ENCODE measurements around the gene ZNF205. TPM values are rescaled to one million over a fixed set of nuclear protein-coding genes. Genes with fewer than 3 reads are reported as not detected.

The ZNF205 gene
- total and polyA plus RNA-seq, 2 experiments from 2014 or later: 16.6 to 29.1 TPM

- Histone ChIP-seq H2AFZ (no peak overlapping the region), H4K20me1 (replicated peaks; ENCODE audit: insufficient read depth) (no peaks in the 10 kb centered on the region), H3K4me3 (no peak overlapping the region), H3K4me2 (no peak overlapping the region), H3K9me2 (ENCODE audit: insufficient read depth) (no peaks in the 10 kb centered on the region), H3F3A (replicated peaks; ENCODE audit: low read depth) (peaks cover 14% of the 10 kb centered on the region; the same call in 1 of the 2 replicates), H3K27me3 (ENCODE audit: insufficient read depth) (peaks cover 11% of the 10 kb centered on the region), H3K79me2 (replicated peaks; ENCODE audit: insufficient read depth) (no peaks in the 10 kb centered on the region), H3K4me1 (ENCODE audit: insufficient read depth) (no peaks in the 10 kb centered on the region; the same call in 1 of the 2 replicates), H3K36me3 (ENCODE audit: insufficient read depth) (no peaks in the 10 kb centered on the region), H3K27ac (ENCODE audit: low read depth) (no peak overlapping the region)
- TF ChIP-seq CREB1 (CRISPR knock-in tag; IDR thresholded peaks at IDR 0.05; ENCODE audit: low read depth): no peak
- TF ChIP-seq JUNB (IDR thresholded peaks at IDR 0.05; ENCODE audit: unreplicated experiment): no peak
- no peak for TF ChIP-seq STAT1 (IDR thresholded peaks at IDR 0.05; ENCODE audit: unreplicated experiment)
- no peak for TF ChIP-seq NANOG (IDR thresholded peaks at IDR 0.05; ENCODE audit: borderline replicate concordance)
- TF ChIP-seq ZNF331 (CRISPR knock-in tag; IDR thresholded peaks at IDR 0.05; ENCODE audit: low read depth): no peak
- TF ChIP-seq CTCF (conservative IDR thresholded peaks at IDR 0.05; ENCODE audit: low read depth in 2 of 2): no peak
- no peak for TF ChIP-seq ETS1 (IDR thresholded peaks at IDR 0.05)
- TF ChIP-seq ZNF114 (CRISPR knock-in tag; IDR thresholded peaks at IDR 0.05): no peak
- TF ChIP-seq POLR2AphosphoS5 (IDR thresholded peaks at IDR 0.05; ENCODE audit: low read depth): no peak
- no peak for TF ChIP-seq REST (IDR thresholded peaks at IDR 0.05; ENCODE audit: unreplicated experiment)
- no peak for TF ChIP-seq EZH2phosphoT487 (IDR thresholded peaks at IDR 0.05; ENCODE audit: unreplicated experiment)
- TF ChIP-seq EZH2 (IDR thresholded peaks at IDR 0.05; ENCODE audit: low read depth, unreplicated experiment): no peak
- no peak for TF ChIP-seq ZNF462 (CRISPR knock-in tag; IDR thresholded peaks at IDR 0.05)
- DNase-seq (ENCODE audit: low spot score) (no peak), ATAC-seq (no peak)
- H3K9me3 Mint-ChIP-seq: peaks cover 34% of the 10 kb centered on the region
- H3K27ac Mint-ChIP-seq: no peak overlapping the region
- peaks cover 2% of the 10 kb centered on the region; the same call in 1 of the 3 replicates for H3K4me1 Mint-ChIP-seq
- peak overlapping the region; percentile 41; the same call in 1 of the 3 replicates for H3K4me3 Mint-ChIP-seq
- peaks cover 8% of the 10 kb centered on the region; the same call in 2 of the 3 replicates for H3K36me3 Mint-ChIP-seq (ENCODE audit: low read depth)
- peaks cover 41% of the 10 kb centered on the region for H3K27me3 Mint-ChIP-seq (ENCODE audit: insufficient read depth, low read depth, poor library complexity)
Measured at GRCh38 chr16:3161235-3162018, 49.0 kb downstream of the ZNF205 start.
